NAMALWA (cell line): ENCODE results near the gene OR5K3.
"Not testable (repeated sequence)": the region's sequence is repeated elsewhere in the genome, so short reads cannot be mapped to it uniquely, and the experiment has no call there.

Source experiments
- DNase-seq: peaks from one replicate; pipeline ENCODE4 v3.0.0-alpha.2; 2015; ENCODE audit warnings: low spot score

The OR5K3 gene

GRCh38 chr3:98390366-98390765 lies at the start of gene OR5K3:
TSS of gene OR5K3 (plus strand) at chr3:98390666. CDS start at chr3:98390666, 0 bp downstream.
- no peak for DNase-seq

DNA sequence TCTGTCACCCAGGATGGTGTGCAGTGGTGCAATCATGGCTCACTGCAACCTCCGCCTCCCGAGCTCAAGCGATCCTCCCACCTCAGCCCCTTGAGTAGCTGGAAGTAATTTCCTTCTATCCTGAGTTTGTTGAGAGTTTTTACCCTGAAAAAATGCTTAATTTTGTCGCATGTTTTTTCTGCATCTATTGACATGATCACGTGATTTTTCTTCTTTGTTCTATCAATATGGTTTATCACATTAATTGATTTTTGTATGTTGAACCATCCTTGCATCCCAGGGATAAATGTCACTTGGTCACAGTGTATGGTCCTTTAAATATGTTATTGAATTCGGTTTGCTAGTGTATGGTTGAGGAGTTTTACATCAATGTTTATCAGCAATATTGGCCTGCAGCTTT lies 48.7 kb upstream of the OR5K3 start:
- DNase-seq, result no peak

DNA sequence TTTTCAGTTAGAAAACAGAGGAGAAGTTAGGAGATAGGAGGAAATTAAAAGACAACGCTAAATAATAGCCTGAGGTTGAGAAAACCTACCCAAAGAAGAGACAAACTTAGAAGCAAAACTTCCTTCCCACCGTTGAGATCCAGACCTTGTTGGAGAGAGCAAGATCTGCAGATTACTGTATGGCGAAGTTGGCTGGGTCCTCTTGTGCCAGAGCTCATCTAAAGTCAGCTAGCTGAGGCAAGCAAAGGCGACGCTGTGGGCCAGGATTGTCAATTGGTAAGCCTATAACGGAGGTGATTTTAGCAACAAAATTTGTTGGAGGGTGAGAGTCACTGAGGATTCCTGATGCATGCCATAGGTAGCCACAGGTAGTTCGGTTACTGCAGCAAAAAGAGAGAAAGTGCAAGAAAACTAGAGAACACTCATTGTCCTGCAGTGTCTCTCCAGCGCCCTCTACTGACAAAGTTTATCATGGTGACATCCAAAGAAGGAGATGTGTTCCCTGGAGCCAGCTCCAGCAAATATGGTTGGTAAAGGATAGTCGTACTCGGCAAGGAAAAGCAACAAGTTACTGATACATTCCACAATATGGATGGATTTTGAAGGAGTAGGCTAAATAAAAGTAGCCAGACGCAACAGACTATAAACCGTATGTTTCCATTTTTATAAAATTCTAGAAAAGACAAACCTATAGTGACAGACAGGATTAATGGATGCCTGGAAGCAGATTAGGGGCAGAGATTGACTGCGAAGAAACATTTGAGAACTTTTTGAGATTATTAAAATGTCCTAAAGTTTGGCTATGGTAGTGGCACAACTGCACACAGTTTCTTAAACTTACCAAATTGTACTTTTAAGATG lies 46.6 kb upstream of the OR5K3 start:
- peak; percentile 79 for DNase-seq

- no peak for DNase-seq
These were observed 40.4 kb upstream of the OR5K3 start for GRCh38 chr3:98350082-98350481.

- no peak for DNase-seq
These were observed 36.9 kb upstream of the OR5K3 start, which contains the start of gene OR5K4 for GRCh38 chr3:98353554-98353953. TSS of gene OR5K4 (plus strand) at chr3:98353854. CDS start at chr3:98353854, 0 bp downstream.

DNA sequence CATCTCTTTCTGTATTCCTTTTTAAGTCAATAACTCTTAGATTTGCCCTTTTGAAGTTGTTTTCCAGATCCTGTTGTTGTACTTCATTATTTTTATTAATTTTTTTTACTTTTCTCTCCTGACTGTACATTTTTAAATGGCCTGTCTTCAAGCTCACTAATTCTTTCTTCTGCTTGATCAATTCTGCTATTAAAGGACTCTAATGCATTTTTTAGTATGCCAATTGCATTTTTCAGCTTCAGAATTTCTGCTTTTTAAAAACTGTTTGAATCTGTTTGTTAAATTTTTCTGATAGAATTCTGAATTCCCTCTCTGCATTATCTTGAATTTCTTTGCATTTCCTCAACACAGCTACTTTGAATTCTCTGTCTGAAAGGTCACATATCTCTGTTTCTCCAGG lies 31.2 kb upstream of the OR5K3 start:
- no peak for DNase-seq

GRCh38 chr3:98359993-98360675 lies 30.3 kb upstream of the OR5K3 start:
- peak; percentile 22 for DNase-seq

- DNase-seq, result no peak
These were observed 29.8 kb upstream of the OR5K3 start for GRCh38 chr3:98360681-98361080.

DNA sequence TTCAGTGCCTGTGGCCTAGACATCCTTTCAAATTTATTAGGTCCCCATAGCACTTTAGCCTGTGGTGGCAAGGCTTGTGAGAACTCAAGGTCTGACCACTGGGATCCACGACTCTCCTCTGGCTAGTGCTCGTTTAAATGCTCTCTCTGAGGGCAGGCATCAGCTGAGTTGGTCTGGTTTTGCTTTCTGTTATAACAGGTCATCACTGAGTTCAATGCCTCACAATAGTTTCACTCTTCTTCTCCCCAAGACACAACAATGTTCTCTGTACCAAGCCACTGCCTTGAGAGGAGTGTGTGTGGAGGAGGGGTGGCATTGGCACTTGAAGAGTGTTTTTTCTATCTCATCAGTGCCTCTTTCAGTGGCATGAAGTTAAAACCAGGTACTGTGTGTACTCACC lies 29.2 kb upstream of the OR5K3 start:
- no peak for DNase-seq

DNA sequence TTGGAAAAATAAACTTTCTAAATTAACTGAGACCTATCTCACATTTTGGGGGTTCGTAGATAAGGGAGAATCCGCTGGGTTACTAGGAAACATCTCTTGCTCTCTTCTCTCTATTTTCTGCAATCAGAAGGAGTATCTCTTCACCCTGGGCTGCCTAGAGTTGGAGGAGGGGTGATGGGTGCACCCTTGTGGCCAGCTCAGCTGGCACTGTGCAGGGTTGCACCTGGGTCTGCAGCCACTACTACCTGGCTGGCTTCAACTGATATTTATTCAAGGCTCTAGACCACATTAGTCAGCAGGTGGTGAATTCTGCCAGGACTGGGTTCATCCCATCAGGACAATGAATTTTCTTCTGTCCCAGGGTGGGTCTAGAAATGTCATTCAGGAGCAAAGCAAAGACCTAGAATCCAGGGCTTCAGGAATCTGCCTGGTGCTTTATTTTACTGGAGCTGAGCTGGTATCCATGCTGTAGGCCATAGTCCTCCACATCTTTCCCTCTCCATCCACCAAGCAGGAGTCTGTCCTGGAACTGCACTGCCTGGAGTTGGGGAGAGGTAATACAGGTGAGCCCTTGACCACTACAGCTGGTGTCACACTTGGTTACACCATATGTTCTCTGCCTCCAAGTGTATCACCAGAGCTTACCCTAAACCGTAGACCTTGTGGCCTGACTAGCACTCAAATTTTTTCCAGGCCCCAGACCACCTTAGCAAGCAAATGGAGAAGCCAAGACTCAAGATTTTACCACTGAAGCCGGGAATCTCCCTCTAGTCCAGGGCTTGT lies 22.8 kb upstream of the OR5K3 start:
- DNase-seq, result no peak

GRCh38 chr3:98371186-98371585 lies 19.3 kb upstream of the OR5K3 start:
- DNase-seq, result no peak

DNA sequence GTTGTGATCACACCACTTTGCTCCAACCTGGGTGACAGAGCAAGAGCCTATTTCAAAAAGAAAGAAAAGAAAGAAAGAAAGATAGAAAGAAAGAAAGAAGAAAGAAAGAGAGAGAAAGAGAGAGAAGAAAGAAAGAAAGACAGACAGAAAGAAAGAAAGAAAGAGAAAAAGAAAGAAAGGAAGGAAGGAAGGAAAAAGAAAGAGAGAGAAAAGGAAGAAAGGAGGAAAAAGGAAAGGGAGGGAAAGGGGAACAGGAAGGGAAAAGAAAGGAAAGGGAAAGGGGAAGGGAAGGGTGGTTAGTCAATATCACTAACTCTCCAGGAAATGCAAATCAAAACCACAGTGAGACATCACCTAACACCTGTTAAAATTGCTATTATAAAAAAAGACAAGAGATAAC lies 18.6 kb upstream of the OR5K3 start:
- no peak for DNase-seq

DNA sequence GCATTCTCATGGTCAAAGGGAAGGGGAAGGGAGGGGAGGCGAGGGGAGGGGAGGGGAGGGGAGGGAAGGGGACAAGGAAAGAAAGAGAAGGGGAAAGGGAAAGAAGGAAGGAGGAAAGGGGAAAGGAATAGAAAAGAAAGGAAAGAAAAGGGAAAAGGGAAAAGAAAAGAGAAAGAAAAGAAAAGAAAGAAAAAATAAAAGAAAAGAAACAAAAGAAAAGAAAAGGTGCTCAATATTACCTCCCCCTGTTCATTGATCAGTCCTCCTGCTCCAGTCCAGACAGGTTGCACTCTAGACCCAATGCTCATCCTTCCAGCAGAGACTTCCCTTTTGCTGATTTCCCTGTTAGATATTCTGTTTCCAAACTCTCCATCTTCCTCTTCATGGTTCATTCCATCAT lies 18.0 kb upstream of the OR5K3 start:
- DNase-seq, result no peak

DNA sequence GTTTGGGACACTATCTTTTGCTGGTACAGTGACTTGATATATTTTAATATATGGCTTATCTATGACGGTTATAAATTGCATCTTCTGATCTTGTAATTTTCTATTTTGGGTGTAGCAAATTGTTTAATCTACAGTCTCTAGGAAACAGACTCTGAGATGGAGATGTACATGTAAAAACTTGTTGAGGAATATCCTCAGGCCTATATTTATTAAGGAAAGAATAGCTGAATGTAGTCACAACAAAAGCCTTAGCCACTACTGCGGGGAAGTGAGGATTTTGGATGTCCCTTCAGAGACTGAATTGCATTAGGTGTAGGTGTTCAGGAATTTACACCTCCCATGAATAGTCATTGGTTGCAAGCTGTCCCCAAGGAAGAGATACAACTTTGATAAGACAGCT lies 13.8 kb upstream of the OR5K3 start:
- DNase-seq, result no peak

DNA sequence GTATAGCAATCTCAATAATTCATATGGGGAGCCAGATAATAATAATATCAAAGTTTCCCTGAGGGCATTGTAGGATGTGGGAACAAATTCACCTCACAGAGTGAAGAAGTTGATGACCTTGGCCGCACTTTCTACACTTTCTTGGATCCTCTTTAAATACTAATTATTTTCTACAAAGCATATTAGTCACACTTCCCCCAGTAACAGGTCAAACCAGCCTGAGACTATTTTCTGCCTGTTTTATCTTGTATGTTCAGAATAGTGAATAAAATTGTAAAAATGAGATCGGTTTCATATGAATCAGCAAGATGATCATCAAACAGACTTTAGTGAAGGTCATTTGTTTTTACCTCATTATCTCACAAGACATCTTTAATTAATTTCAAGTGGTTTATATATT lies 2.3 kb upstream of the OR5K3 start:
- no peak for DNase-seq

DNA sequence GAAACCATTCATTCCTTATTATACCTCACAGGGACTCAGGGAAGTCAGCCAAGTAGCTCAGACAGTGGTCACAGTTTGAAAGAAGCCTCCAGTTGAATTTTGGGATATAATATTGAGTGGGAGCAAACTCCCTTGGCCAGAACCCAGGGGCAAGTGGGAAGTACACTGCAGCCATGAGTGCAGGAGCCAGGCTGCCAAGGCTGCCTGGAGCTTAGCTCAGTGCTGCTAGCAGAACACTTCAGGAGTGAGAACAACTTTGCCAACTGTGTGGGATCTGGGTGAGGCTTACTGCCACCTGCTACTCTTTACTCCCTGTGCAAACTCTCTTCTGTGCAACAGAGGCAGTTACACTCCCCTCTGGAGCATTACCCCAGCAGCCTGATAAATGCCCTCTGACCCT lies 4.6 kb downstream of the OR5K3 start:
- DNase-seq, result no peak

- not testable (repeated sequence) for DNase-seq
These were observed 6.0 kb downstream of the OR5K3 start for GRCh38 chr3:98396482-98396881.

GRCh38 chr3:98398513-98398912 lies 8.0 kb downstream of the OR5K3 start:
- DNase-seq, result no peak

DNA sequence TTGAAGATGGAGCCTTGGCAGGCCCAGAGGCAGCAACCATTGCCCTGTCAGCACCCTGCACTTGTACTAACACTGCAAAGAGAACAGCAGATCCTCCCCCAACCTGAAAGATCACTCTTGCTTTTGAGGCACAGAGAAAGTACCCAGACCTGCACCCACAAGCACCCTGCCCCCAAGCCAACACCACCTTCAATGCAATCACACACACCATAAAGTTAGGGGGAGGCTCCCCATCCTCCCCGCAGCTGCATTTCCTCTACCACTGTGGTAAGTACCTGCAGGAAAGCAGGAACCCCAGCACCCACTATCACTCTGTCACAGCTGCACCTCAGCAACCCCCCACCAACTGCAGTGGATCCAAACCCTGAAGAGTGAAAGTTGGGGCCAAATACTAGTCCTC lies 12.0 kb downstream of the OR5K3 start:
- DNase-seq, result no peak

DNA sequence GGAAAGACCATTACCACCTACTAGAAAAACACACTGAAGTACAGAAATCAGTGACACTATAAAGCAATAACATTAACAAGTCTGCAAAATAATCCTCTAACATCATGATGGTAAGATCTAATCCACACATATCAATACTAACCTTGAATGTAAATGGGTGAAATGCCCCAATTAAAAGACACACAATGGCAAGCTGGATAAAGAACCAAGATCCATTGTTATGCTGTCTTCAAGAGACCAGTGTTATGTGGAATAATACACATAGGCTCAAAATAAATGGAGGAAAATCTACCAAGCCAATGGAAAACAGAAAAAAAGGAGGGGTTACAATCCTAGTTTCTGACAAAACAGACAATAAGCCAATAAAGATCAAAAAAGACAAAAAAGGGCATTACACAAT lies 13.5 kb downstream of the OR5K3 start:
- no peak for DNase-seq

DNA sequence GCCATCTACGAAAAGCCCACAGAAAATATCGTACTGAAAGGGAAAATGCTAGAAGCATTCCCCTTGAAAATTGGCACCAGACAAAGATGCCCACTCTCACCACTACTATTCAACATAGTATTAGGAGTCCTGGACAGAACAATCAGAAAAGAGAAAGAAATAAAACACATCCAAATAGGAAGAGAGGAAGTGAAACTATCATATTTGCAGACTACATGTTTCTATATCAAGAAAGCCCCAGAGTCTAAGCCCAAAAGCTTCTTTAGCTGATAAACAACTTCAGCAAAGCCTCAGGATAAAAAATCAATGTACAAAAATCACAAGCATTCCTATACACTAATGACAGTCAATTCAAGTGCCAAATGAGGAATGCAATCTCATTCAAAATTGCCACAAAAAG lies 15.6 kb downstream of the OR5K3 start:
- peak; percentile 19 for DNase-seq

GRCh38 chr3:98432575-98432974 lies 42.1 kb downstream of the OR5K3 start:
- DNase-seq, result no peak

DNA sequence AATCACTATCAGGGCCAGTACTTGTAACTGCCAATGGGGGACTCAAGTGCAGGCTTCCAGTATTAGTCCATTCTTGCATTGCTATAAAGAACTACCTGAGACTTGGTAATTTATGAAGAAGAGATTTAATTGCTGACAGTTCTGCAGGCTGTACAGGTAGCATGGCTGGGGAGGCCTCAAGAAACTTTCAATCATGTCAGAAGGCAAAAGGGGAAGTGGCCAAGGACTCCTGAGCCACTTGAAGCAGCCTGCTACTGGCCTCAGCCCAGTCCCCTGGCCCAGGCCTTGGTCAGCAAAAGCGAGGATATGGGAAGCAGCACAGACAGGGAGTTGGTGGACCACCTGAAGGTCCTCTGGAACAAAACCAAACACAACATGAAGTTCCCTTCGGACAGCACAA lies 43.3 kb downstream of the OR5K3 start:
- DNase-seq, result no peak
